Embryonic facial prominence (tissue), 1 donor: ENCODE data around the gene GRIN2A.

Experiments
- DNase-seq: peaks from one replicate; pipeline ENCODE4 v3.0.0-alpha.2; 2016; ENCODE audit errors: extremely low spot score

Gene GRIN2A

GRCh38 chr16:10130538-10130937 lies 51.7 kb downstream of the GRIN2A start:
- no peak for DNase-seq

DNA sequence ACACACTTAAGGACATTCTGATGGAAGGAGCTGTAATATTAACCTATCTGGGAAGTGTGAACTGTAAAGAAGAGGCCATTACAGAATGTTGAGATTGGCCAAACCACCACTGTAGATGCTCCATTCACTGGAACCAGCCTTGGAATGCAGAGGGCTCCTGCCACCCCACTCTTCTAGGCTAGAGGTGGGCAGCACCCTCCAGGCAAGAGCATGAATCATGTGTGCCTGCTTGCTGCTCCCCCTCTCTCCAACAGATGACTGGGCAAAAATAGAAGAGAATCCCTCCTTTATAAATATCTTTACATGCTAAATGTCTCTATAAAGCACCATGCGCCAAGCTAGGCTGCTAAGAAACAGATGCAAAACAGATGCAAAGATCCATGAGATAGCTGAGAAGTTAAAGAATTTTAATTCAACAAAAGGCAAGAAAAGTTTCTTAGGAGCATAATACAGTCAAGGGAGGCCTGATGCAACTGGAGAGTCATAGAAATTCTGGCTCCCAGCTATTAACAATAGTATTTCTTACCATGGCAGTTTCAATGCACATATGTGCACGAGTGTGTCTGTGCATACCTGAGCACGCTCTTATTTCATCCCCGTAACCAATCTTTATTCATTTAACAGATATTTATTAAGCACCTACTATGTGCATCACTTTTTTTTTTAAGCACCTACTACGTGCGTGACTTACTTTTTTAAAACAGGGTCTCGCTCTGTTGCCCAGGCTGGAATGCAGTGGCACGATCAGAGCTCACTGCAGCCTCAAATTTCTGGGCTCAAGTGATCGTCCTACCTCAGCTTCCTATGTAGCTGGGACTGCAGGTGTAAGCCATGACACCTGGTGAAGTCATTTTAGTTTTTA lies 53.6 kb downstream of the GRIN2A start:
- DNase-seq, result no peak

DNA sequence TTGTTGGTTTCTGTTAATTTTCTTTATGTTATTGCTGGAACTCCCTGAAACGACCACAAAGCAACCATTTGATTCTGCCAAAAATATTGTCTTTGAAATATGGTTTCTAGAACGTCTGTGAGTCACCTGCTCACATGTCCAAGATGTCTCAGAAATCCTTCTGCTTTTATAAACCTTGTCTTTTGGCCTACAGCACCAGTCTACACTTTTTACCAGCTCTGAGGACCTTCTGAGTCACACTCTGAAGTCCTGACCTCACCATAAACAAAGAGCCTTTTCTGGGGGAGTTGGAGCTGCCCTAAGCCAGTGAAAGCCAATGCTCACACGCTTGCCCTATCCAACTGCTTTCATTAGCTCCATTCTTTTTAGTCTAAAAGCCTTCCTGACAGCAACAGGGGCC lies 55.5 kb downstream of the GRIN2A start:
- no peak for DNase-seq

GRCh38 chr16:10123141-10123540 lies 59.1 kb downstream of the GRIN2A start:
- no peak for DNase-seq

- no peak for DNase-seq
Measured at GRCh38 chr16:10122546-10122945, 59.7 kb downstream of the GRIN2A start.

DNA sequence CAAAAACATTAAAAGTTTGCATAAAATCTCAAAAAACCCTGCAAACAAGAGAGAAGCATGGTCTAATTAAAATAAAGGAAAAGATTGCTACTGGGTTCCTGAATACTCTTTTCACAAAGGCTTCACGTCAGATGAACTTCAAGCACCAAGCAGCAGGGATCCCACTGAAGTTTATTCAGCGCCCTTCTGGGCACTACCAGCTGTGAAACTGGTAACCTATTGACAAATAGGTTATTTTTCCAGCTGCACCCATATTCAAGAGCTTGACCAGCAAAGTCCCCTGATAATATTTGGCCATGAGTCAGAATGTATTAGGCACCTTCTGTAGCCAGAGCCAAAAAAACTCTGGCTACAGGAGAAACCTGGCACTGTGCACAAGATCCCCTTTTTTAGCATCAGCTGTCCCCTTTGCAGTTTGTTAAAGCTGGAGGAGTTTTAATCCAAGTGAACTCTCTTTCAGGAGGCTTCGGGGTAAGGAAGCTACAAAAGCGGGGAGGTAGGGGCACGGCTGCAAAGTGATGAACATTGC lies 60.3 kb downstream of the GRIN2A start:
- DNase-seq, result no peak

- no peak for DNase-seq
Measured at GRCh38 chr16:10121491-10121890, 60.7 kb downstream of the GRIN2A start.

DNA sequence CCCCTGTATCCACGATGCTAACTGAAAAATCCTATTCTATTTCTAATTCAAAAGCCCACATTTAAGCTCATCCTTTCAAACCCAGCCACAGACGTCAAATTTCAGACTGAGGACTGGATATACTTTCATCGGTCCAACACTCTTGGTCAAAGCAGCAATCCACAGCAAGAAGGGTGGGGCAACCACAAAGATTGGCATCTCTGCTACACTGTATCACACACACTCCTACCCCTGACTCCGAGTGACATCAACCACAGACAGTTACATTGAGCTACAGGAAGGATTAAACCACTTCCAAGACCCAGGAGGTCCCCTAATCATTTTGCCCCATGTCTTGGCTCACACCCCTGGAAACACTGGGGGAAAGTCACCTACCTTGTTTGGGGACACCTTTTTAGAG lies 61.3 kb downstream of the GRIN2A start:
- no peak for DNase-seq

- no peak for DNase-seq
Measured at GRCh38 chr16:10114409-10114808, 67.8 kb downstream of the GRIN2A start.

DNA sequence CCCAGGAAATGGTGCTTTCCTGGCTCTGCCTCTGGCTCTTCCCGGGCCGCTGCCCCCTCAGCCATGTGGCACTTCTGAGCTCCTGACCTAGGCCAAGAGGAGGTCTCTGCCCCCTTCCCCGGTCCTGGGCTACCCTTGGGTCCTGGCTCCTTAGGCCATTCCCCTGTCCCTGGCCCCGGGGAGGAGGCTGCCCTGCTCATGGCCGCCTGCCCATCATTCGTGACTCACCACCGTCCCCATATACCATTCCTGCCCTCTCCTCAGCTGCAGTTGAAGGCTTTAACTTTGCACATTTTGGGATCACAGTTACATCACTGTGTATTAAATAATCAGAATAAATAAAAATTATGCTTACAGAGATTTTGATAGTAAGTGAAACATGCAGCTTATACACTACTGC lies 69.0 kb downstream of the GRIN2A start:
- no peak for DNase-seq

DNA sequence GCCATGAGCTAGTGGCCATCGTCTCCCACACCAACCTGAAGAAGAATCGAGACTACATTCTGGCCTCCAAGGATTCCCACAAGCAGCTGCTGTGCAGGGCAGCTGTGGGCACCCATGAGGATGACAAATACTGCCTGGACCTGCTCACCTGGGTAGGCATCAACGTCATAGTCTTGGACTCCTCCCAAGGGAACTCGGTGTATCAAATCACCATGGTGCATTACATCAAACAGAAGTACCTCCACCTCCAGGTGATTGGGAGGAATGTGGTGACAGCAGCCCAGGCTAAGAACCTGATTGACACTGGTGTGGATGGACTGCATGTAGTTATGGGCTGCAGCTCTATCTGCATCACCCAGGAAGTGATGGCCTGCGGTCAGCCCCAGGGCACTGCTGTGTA lies 70.2 kb downstream of the GRIN2A start:
- no peak for DNase-seq

DNA sequence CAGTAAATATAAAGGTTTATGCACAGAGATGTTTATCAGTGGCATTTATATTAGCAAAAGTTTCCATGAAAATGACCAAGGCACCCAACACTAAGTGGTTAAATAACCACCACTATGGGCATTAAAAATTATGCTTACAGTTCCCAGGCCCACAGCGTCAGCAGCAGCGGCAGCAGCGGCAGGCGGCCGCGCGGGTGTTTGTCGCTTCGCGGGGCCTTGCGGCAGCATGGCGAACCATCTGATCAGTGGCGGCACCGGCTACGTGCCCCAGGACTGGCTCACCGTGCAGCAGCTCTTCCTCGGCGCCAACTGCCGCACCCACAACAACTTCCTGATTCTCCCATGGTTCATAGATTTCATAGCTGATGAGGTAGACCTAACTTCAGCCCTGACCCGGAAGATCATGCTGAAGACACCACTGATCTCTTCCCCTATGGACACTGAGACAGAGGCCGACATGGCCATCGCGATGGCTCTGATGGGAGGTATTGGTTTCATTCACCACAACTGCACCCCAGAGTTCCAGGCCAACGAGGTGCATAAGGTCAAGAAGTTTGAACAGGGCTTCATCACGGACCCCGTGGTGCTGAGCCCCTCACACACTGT lies 71.0 kb downstream of the GRIN2A start:
- DNase-seq, result no peak

DNA sequence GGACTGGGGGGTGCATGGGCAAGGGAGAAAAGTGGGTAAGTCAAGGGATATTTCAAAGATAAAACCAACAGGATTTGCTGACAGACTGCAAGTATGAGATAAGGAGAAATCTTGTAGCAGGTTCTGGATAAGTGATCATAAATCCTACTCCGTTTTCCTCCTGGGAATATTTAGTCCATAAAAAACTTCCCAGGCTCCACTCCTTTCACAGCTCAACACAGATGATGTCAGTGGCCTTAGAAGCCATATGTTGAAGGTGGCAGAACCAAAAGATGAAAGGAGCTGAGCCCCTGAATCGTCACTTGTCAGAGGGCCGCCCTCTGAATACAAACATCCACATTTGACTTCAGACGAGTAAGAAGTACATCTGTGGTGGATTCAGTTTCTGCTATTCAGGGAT lies 71.7 kb downstream of the GRIN2A start:
- DNase-seq, result no peak

DNA sequence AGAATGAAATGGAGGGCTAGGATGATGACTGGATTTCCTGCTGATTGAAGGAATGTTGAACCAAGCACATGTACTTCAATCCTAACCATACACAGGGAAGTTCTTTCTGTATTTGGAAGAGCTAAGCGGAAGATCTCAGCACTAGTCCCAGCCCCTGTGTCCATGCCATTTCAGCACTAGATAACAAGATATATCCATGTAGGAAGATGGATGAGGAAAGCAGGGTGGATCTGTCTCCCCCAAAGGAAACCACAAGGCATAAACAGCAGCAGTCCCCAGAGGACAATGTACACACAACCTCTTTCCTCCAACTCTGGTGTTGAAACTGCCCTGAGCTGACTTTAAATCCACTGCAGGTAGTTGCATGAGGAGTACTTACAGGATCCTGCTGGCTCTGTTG lies 75.1 kb downstream of the GRIN2A start:
- DNase-seq, result no peak

- no peak for DNase-seq
Measured at GRCh38 chr16:10103700-10104099, 78.5 kb downstream of the GRIN2A start.

DNA sequence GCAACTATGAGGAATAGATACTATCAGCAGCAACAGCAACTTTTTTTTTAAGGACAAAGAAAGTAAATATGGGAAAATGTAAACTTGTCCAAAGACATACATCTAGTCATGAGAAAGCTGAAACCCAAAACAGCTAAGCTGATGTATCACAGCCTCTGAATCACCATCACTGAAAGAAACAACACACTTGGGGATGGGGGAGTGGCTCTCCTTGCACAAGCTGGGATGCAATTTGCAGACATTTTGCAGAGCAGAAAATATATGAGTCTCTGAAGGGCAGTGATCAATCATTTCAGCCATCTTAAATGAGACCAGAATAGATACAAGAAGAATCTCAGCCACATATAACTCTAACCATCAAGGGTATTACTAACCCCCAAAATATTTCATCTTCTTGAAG lies 79.1 kb downstream of the GRIN2A start:
- DNase-seq, result no peak

DNA sequence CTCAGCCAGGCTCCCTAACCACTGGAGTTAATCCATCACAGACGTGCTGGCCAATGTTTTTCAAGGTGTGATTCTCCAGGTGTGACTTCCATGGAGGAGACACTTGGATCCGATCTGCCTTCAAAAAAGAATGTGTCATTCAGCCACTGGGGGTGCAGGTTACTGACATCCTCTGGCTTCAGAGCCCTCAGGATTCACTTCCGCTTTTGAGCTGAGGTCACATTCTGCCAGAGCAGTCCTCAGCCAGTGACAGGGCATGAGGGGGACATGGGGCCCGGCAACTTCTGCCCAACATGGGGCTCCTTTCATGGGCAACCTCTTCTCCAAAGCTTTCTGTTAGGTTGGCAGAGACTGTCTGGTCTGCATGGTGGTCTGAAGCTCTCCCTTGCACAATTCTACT lies 81.4 kb downstream of the GRIN2A start:
- no peak for DNase-seq

DNA sequence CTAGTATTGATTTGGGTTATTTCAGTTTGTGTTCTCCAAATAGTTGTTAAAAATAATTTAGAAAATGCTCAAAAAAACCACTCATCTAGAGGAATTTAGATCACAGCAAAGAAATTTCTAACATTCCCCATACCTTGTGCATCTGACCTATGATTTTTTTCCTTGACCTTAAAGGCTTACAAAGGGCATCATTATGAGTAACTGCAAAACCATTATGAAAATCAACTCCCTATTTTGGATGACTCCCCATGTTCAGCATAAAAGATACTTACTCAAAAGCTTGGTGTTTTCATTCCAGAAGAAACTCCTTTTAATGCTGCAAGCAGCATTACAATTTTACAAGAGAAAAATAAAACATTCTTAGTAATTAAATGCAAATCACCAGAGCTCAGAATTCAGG lies 83.2 kb downstream of the GRIN2A start:
- DNase-seq, result no peak

GRCh38 chr16:10097271-10097670 lies 85.0 kb downstream of the GRIN2A start:
- DNase-seq, result no peak

DNA sequence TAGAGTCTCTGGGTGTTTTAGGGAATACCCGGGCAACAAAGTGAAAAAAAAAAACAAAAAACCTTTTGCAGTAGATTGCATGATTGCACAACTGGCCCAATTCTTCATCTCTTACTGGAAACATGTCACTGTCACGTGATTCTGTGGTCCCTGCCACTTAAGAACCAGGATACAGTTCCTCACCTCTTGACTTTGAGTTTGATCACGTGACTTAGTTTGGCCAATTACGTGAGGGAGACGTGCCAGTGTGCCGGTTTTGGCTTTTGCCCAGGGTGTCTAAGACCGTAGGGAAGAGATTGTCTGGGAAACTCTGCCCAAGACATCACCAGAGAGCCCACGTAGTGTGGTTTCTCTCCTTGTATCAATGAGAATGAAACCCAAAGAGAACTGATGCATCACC lies 88.7 kb downstream of the GRIN2A start:
- DNase-seq, result no peak

GRCh38 chr16:10090816-10091215 lies 91.4 kb downstream of the GRIN2A start:
- DNase-seq, result no peak

DNA sequence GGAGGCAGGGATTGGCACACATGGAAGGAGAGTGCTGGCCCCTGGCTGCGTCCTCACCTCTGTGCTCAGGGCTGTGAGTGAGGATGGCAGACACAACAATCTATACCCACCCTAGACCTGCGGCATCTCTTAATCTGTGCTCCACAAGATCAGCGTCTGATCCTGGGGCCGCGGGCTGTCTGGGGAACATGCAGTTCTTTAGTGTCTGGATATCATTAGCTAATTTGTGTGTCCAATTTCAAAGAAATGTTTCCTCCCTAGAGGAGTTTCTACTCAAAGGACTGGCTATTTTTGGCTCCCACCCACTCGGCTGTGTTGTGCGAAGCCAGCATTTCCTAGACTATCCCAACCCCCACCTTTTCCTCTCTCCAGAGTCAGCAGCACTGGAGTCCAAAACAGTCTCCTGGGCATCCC lies 93.8 kb downstream of the GRIN2A start:
- no peak for DNase-seq

DNA sequence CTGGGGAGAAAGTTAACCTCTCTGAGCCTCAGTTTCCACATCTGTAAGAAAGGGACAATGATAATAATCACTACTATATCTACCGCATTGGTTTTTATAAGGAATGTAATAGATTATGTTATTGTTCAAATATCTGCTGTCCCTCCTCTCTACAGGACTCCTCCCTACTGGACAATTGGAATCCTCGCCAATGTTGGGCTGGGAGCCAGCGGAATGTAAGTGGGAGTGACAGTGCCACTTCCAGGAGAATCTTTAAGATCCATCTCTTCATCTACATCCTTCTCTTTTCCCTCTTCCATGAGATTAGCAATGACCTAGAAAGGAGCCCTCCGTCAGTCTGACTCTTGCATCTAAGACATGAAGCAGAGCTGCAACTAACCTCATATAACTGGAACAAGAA lies 95.1 kb downstream of the GRIN2A start:
- no peak for DNase-seq
